Keratinocyte (primary cell): ENCODE results near the gene TFRC. TPM values are rescaled to one million over a fixed set of nuclear protein-coding genes. Genes with fewer than 3 reads are reported as not detected.
"Not testable (repeated sequence)": the region's sequence is repeated elsewhere in the genome, so short reads cannot be mapped to it uniquely, and the experiment has no call there.

Source experiments
- DNase-seq: peaks from one replicate; pipeline ENCODE4 v3.0.0-alpha.2; 2011; ENCODE audit warnings: low read depth, missing footprints, low spot score
- FAIRE-seq: peaks from 2 replicates; lab custom pipeline; 2011; peaks lifted over from hg19 to GRCh38; lab: Jason Lieb, UNC
- H2AFZ ChIP-seq: 2 replicates; pipeline ENCODE4 v1.6.0; 2012; ENCODE audit warnings: low read length, control low read depth, inconsistent platforms; ENCODE audit not compliant: control insufficient read depth
- H3K27ac ChIP-seq: 2 replicates; pipeline ENCODE4 v1.5.1; 2011; ENCODE audit warnings: low read length; ENCODE audit not compliant: control insufficient read depth, insufficient read depth
- H3K27me3 ChIP-seq: 3 replicates; pipeline ENCODE4 v1.6.0; 2011; ENCODE audit warnings: low read length; ENCODE audit not compliant: control insufficient read depth, insufficient read depth; ENCODE audit errors: extremely low read depth
- H3K36me3 ChIP-seq, 2 experiments: 2 replicates in 1 of 2; 3 replicates in 1 of 2; pipeline ENCODE4 v1.5.1; 2011; ENCODE audit warnings: low read length in 2 of 2, mild to moderate bottlenecking in 1 of 2; ENCODE audit not compliant: control insufficient read depth in 2 of 2, insufficient read depth in 2 of 2; ENCODE audit errors: extremely low read depth in 1 of 2
- H3K4me1 ChIP-seq: 3 replicates; pipeline ENCODE4 v1.5.1; 2011; ENCODE audit warnings: low read length; ENCODE audit not compliant: control insufficient read depth, insufficient read depth; ENCODE audit errors: extremely low read depth
- H3K4me2 ChIP-seq: 3 replicates; pipeline ENCODE4 v1.6.0; 2011; ENCODE audit warnings: low read depth, low read length; ENCODE audit not compliant: control insufficient read depth, insufficient read depth; ENCODE audit errors: extremely low read depth
- H3K4me3 ChIP-seq, 3 experiments: fragments of 200-600 bp in 1 of 3; sonication (generic) in 1 of 3; 2 replicates in 2 of 3; 3 replicates in 1 of 3; pipeline ENCODE4 v1.5.1; 2011 to 2016; ENCODE audit warnings: low read length in 3 of 3, mild to moderate bottlenecking in 3 of 3, control low read depth in 2 of 3, inconsistent platforms in 1 of 3, low read depth in 1 of 3, mixed read lengths in 1 of 3, mixed run types in 1 of 3, moderate library complexity in 1 of 3; ENCODE audit not compliant: control insufficient read depth in 2 of 3, insufficient read depth in 2 of 3; ENCODE audit errors: extremely low read depth in 1 of 3
- H3K79me2 ChIP-seq: 2 replicates; pipeline ENCODE4 v1.6.0; 2012; ENCODE audit warnings: low read length; ENCODE audit not compliant: control insufficient read depth, insufficient read depth
- H3K9ac ChIP-seq: 3 replicates; pipeline ENCODE4 v1.6.0; 2011; ENCODE audit warnings: low read length; ENCODE audit not compliant: control insufficient read depth, insufficient read depth; ENCODE audit errors: extremely low read depth
- H3K9me1 ChIP-seq: 3 replicates; pipeline ENCODE4 v1.6.0; 2011; ENCODE audit warnings: low read length; ENCODE audit not compliant: control insufficient read depth, insufficient read depth; ENCODE audit errors: extremely low read depth
- H3K9me3 ChIP-seq: 2 replicates; pipeline ENCODE4 v1.5.1; 2012; ENCODE audit warnings: low read depth, low read length; ENCODE audit not compliant: control insufficient read depth
- H4K20me1 ChIP-seq: 3 replicates; pipeline ENCODE4 v1.6.0; 2011; ENCODE audit warnings: low read length; ENCODE audit not compliant: control insufficient read depth, insufficient read depth; ENCODE audit errors: extremely low read depth
- EZH2 ChIP-seq: IDR thresholded peaks from one replicate; pipeline ENCODE4 v1.6.1; 2012; ENCODE audit warnings: inconsistent platforms, mild to moderate bottlenecking, low read length, moderate library complexity
- dilution Hi-C: fragments of 300-500 bp; cut with MboI; formaldehyde crosslinking; loops from one replicate; pipeline ENCODE4 v1.7.0; 2020; ENCODE audit warnings: low sequenced_read_pairs; ENCODE audit not compliant: extremely low pct_ligation_motif_present
- polyA plus RNA-seq, 5 experiments: library from polyadenylated mRNA; depleted of rRNA in 3 of 5; stranded (reverse) in 3 of 5; stranded (forward) in 1 of 5; unstranded in 1 of 5; fragments of >200 nt; gene quantifications; 1 replicate in 1 of 5; 2 replicates in 3 of 5; 3 replicates in 1 of 5; pipeline versions ENCODE4 v1.2.1 to v1.2.3, GENCODE V29; 2011 to 2012; ENCODE audit warnings: missing spikeins in 2 of 5, low read depth in 1 of 5, low replicate concordance in 1 of 5
- TF ChIP-seq, protein P1 (sequence below), 3 experiments: IDR thresholded peaks in 1 of 3; conservative IDR thresholded peaks in 1 of 3; optimal IDR thresholded peaks in 1 of 3; 2 replicates in 2 of 3; 3 replicates in 1 of 3; pipeline versions ENCODE3 to v1.5.1; 2011; ENCODE audit warnings: low read length in 3 of 3, mild to moderate bottlenecking in 3 of 3, moderate library complexity in 2 of 3, control low read depth in 1 of 3, inconsistent platforms in 1 of 3; ENCODE audit not compliant: insufficient read depth in 2 of 3; ENCODE audit errors: extremely low read depth in 1 of 3

Gene TFRC
- polyA plus RNA-seq, 1 donor (not counting 4 experiments of a cell fraction or from before 2014, with no cell fraction given): 109 TPM

DNA sequence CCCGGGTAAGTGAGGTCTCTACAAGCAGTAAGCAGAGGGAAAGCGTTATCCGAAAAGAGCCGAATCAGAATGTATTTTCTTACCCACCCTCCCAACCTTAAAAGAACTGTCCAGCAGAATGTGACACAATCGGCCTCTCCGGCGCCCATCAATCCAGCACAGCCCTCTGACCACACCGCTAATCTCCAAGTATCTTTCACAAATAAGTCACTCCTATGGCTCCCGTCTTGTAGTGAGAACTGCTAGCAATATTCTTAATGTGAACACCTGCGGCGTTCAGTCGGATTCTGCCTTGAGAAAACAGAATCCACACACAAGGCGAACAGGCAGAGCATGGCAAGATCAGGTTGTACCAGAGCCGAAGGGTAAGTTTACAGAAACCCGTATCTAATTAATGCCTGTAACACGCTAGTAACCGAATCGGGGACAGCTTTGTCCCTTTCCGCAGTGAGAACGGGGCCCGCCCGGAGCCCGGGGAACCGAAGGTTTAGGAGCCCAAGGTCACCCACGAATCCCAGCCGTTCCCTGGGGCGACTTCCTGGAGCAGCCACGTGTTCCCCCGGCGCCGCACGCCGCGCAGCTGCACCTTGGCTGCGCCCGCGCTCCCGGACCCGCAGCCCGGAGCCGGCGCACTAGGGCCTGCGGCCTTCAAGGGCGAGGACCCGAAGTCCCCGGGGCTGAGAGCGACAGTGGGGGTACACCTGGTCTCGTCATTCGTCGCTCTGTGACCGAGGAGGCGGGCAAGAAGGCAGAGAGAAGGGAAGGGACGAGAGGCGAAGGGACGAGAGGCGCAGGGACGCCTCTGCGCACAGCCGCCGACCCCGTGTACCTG is 672 bp downstream of the TFRC start:
- peak overlapping the region; percentile 98 to 100 (median 99) for H3K4me3 ChIP-seq
- no peak for FAIRE-seq

DNA sequence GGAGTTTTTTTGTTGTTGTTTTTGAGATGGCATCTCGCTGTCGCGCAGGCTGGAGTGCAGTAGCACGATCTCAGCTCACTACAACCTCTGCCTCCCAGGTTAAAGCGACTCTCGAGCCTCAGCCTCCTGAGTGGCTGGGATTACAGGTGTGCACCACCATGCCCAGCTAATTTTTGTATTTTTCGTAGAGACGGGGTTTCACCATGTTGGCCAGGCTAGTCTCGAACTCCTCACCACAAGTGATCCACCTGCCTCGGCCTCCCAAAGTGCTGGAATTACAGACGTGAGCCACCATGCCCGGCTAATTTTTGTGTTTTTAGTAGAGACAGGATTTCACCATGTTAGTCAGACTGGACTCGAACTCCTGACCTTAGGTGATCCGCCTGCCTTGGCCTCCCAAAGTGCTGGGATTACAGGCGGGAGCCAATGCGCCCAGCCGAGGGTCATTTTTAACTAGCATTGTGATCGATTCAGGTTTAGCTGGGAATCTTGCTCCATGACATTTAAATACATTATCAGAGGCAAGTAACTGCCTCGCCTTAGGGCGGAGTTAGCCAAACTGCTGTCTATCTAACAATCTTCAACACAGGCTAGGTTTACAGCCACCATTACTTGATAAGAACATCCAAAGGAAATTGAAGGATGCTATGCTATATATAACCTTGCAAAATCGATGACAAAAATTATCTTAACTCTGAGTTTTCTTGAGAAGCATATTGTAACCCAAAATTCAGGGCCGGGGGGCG is 1.6 kb downstream of the TFRC start:
- Histone ChIP-seq H3K9ac (peak overlapping the region; percentile 87), H3K36me3 (peaks cover 6 to 18% of the 10 kb centered on the region in 2 experiments), H3K4me3 (peak overlapping the region; percentile 98 to 100 (median 99)), H3K27ac (peak overlapping the region; percentile 82), H3K4me1 (peaks cover 19% of the 10 kb centered on the region), H3K4me2 (peak overlapping the region; percentile 97), H4K20me1 (peaks cover 23% of the 10 kb centered on the region), H3K79me2 (peaks cover 62% of the 10 kb centered on the region)
- DNase-seq, H3K27me3 ChIP-seq, dilution Hi-C loops, FAIRE-seq, H2AFZ ChIP-seq, H3K9me1 ChIP-seq, H3K9me3 ChIP-seq: not testable (repeated sequence)

More for the DNA sequence above, 672 bp downstream of the TFRC start:
- Histone ChIP-seq H3K9me1 (peaks cover 3% of the 10 kb centered on the region), H2AFZ (peak overlapping the region; percentile 64), H3K9ac (peak overlapping the region; percentile 87), H3K27ac (peak overlapping the region; percentile 82), H3K4me2 (peak overlapping the region; percentile 97), H3K9me3 (no peaks in the 10 kb centered on the region), H3K79me2 (peaks cover 54% of the 10 kb centered on the region), H4K20me1 (peaks cover 23% of the 10 kb centered on the region), H3K27me3 (no peaks in the 10 kb centered on the region), H3K4me1 (peaks cover 19% of the 10 kb centered on the region), H3K36me3 (peaks cover 0 to 10% of the 10 kb centered on the region in 2 experiments)
- DNase-seq: no peak
- TF ChIP-seq, protein P1, sequence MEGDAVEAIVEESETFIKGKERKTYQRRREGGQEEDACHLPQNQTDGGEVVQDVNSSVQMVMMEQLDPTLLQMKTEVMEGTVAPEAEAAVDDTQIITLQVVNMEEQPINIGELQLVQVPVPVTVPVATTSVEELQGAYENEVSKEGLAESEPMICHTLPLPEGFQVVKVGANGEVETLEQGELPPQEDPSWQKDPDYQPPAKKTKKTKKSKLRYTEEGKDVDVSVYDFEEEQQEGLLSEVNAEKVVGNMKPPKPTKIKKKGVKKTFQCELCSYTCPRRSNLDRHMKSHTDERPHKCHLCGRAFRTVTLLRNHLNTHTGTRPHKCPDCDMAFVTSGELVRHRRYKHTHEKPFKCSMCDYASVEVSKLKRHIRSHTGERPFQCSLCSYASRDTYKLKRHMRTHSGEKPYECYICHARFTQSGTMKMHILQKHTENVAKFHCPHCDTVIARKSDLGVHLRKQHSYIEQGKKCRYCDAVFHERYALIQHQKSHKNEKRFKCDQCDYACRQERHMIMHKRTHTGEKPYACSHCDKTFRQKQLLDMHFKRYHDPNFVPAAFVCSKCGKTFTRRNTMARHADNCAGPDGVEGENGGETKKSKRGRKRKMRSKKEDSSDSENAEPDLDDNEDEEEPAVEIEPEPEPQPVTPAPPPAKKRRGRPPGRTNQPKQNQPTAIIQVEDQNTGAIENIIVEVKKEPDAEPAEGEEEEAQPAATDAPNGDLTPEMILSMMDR (optimal IDR thresholded peaks at IDR 0.05 in 1 of 3, IDR thresholded peaks at IDR 0.05 in 1 of 3, conservative IDR thresholded peaks at IDR 0.05 in 1 of 3; ENCODE audit: extremely low read depth in 1 of 3, insufficient read depth in 2 of 3, low read length in 3 of 3): no peak
- TF ChIP-seq EZH2: no peak
- dilution Hi-C loops: no loop called here
